Adrenal gland (tissue), 5 donors: Measurements from ENCODE around the gene NOS3.

Experiments used
- POLR2A ChIP-seq, 2 donors: fragments of 450-650 bp; IDR thresholded peaks; one replicate each; pipeline ENCODE4 v1.6.1; 2017; ENCODE audit warnings: antibody characterized with exemption in 2 of 2, mild to moderate bottlenecking in 2 of 2, moderate library complexity in 1 of 2
- TF ChIP-seq, protein P1 (sequence below), 6 experiments: fragments of 450-650 bp in 4 of 6; fragments of 200-600 bp in 2 of 6; sonication (generic) in 1 of 6; IDR thresholded peaks; 1 replicate in 5 of 6; 2 replicates in 1 of 6; pipeline versions ENCODE4 v1.5.1 to v1.8.0; 2016 to 2021; ENCODE audit warnings: antibody characterized with exemption in 6 of 6, mild to moderate bottlenecking in 2 of 6, moderate library complexity in 1 of 6
- donor health status: DM: no; HTN: no; CAD: no.

DNA sequence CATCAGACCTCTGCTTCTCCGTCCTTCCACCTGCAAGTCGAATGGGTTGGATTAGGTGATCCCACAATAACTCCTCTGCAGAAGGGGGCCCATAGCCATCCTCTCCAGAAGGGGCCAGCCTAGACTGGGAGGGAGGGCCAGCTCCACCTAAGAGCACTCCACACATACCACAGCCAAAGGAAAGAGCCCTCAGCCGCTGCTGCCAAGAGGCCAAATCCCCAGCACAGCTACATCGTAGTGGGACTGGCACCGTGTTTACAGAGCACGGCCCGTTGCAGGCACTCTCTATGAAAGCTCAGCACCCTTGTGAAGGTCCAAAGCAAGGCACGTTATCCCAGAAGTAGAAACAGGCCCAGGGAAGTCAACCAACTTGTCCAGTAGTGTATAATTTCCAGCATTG, 18.1 kb upstream of the NOS3 start:
- TF ChIP-seq, protein P1, sequence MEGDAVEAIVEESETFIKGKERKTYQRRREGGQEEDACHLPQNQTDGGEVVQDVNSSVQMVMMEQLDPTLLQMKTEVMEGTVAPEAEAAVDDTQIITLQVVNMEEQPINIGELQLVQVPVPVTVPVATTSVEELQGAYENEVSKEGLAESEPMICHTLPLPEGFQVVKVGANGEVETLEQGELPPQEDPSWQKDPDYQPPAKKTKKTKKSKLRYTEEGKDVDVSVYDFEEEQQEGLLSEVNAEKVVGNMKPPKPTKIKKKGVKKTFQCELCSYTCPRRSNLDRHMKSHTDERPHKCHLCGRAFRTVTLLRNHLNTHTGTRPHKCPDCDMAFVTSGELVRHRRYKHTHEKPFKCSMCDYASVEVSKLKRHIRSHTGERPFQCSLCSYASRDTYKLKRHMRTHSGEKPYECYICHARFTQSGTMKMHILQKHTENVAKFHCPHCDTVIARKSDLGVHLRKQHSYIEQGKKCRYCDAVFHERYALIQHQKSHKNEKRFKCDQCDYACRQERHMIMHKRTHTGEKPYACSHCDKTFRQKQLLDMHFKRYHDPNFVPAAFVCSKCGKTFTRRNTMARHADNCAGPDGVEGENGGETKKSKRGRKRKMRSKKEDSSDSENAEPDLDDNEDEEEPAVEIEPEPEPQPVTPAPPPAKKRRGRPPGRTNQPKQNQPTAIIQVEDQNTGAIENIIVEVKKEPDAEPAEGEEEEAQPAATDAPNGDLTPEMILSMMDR (IDR thresholded peaks at IDR 0.05), result no peak
- TF ChIP-seq POLR2A (IDR thresholded peaks at IDR 0.05), result no peak
